ENCODE results near the gene MAP1LC3A. TPM values are rescaled to one million over a fixed set of nuclear protein-coding genes. Genes with fewer than 3 reads are reported as not detected.

Gene MAP1LC3A
- total RNA-seq, 1 experiment from 2014 or later, result 44.2 TPM

Other genes with a start within 250 kb of the MAP1LC3A start
- gene ITCH, start 195.4 kb upstream of the MAP1LC3A start, total RNA-seq (2014; rRNA removed), result 38.7 and 38.9 TPM in 2 replicates
- 133 and 177 TPM in 2 replicates for gene DYNLRB1, start 42.3 kb upstream of the MAP1LC3A start, total RNA-seq (2014; rRNA removed)
- 23.0 and 23.8 TPM in 2 replicates for gene PIGU, start 118.4 kb downstream of the MAP1LC3A start, total RNA-seq (2014; rRNA removed)
- 2.2 and 3.9 TPM in 2 replicates for gene TP53INP2, start 145.6 kb downstream of the MAP1LC3A start, total RNA-seq (2014; rRNA removed)